K562 (cell line): ENCODE results near the gene IL20. TPM values are rescaled to one million over a fixed set of nuclear protein-coding genes. Genes with fewer than 3 reads are reported as not detected.

ENCODE experiments used
- ATAC-seq: fragments of 200-7000 bp; cut with Tn5 transposase; 3 replicates; pipeline ENCODE4 v1.9.1; 2020; ENCODE audit warnings: moderate library complexity
- BruUV-seq: library from RNA; stranded (reverse); fragments of 400-500 nt; replicated peaks from 2 replicates; lab custom pipeline; 2021; lab: Mats Ljungman, UMichigan
- CTCF ChIA-PET: fragments of 300-600 bp; formaldehyde crosslinking; extraction: SDS; loops from one replicate; lab custom pipeline; 2021; ENCODE audit warnings: low intra/inter-chr PET ratio; lab: Yijun Ruan, JAX
- POLR2A ChIA-PET: fragments of 300-600, 350-650 bp; sonication (Branson Sonifier 250); formaldehyde crosslinking; extraction: SDS; loops from one replicate; lab custom pipeline; 2021; ENCODE audit warnings: antibody characterized with exemption, inconsistent platforms; lab: Yijun Ruan, JAX
- DNase-seq, 4 experiments: peaks; one replicate each; pipeline versions ENCODE4 v3.0.0 to v3.0.0-alpha.2; 2011 to 2018; ENCODE audit warnings: low spot score in 3 of 4, mixed read lengths in 3 of 4; ENCODE audit errors: extremely low read depth in 1 of 4
- FAIRE-seq: peaks from 2 replicates; lab custom pipeline; 2011; peaks lifted over from hg19 to GRCh38; lab: Jason Lieb, UNC
- H2AFZ ChIP-seq: 2 replicates; pipeline ENCODE4 v1.6.0; 2011; ENCODE audit warnings: low read depth, low read length, control low read depth, inconsistent platforms
- H3K27ac ChIP-seq: fragments of 200-600 bp; 3 replicates; pipeline ENCODE4 v1.8.0; 2011; ENCODE audit warnings: low read depth, mild to moderate bottlenecking, control low read depth, inconsistent platforms, low read length, moderate library complexity, mixed read lengths; ENCODE audit errors: extremely low read depth
- H3K27me3 ChIP-seq, 2 experiments: fragments of 300-600 bp in 1 of 2; 2 replicates in 1 of 2; 3 replicates in 1 of 2; pipeline versions ENCODE4 v1.6.0 to v1.8.0; 2011; ENCODE audit warnings: inconsistent platforms in 2 of 2, low read length in 2 of 2, mild to moderate bottlenecking in 1 of 2, mixed read lengths in 1 of 2, moderate library complexity in 1 of 2; ENCODE audit not compliant: control insufficient read depth in 2 of 2, insufficient read depth in 2 of 2
- H3K36me3 ChIP-seq: fragments of 300-600 bp; 3 replicates; pipeline ENCODE4 v1.8.0; 2011; ENCODE audit warnings: mild to moderate bottlenecking, low read length, inconsistent platforms; ENCODE audit not compliant: control insufficient read depth, insufficient read depth
- H3K4me1 ChIP-seq, 2 experiments: fragments of 200-600 bp in 1 of 2; replicated peaks in 1 of 2; 2 replicates in 1 of 2; 3 replicates in 1 of 2; pipeline versions ENCODE4 v1.5.1 to v1.8.0; 2011; ENCODE audit warnings: inconsistent platforms in 2 of 2, low read length in 2 of 2, mild to moderate bottlenecking in 1 of 2, mixed read lengths in 1 of 2, moderate library complexity in 1 of 2; ENCODE audit not compliant: control insufficient read depth in 2 of 2, insufficient read depth in 2 of 2
- H3K4me2 ChIP-seq: 2 replicates; pipeline ENCODE4 v1.6.1; 2011; ENCODE audit warnings: low read length, control low read depth, inconsistent platforms, mixed read lengths; ENCODE audit not compliant: insufficient read depth
- H3K4me3 ChIP-seq: fragments of 200-600 bp; sonication (generic), shearing (Covaris generic); 2 replicates; pipeline ENCODE4 v1.5.1; 2016; ENCODE audit warnings: control low read depth, inconsistent platforms
- H3K79me2 ChIP-seq: fragments of 200-600 bp; 3 replicates; pipeline ENCODE4 v1.8.0; 2011; ENCODE audit warnings: low read length, inconsistent platforms; ENCODE audit not compliant: control insufficient read depth, insufficient read depth
- H3K9ac ChIP-seq, 2 experiments: 2 replicates each; pipeline versions ENCODE4 v1.6.0 to v1.6.1; 2011; ENCODE audit warnings: low read depth in 2 of 2, low read length in 2 of 2, control low read depth in 1 of 2, inconsistent platforms in 1 of 2, mild to moderate bottlenecking in 1 of 2, mixed read lengths in 1 of 2; ENCODE audit not compliant: insufficient read depth in 1 of 2
- H3K9me1 ChIP-seq: one replicate; pipeline ENCODE4 v1.6.0; 2011; ENCODE audit warnings: inconsistent platforms, mild to moderate bottlenecking, low read length, moderate library complexity; ENCODE audit not compliant: control insufficient read depth, insufficient read depth
- H3K9me3 ChIP-seq: replicated peaks from 2 replicates; pipeline ENCODE4 v1.5.1; 2011; ENCODE audit warnings: low read depth, low read length, inconsistent platforms; ENCODE audit not compliant: control insufficient read depth, insufficient read depth
- H4K20me1 ChIP-seq: replicated peaks from 2 replicates; pipeline ENCODE4 v1.6.1; 2011; ENCODE audit warnings: low read length, inconsistent platforms, mixed read lengths; ENCODE audit not compliant: control insufficient read depth, insufficient read depth
- HDAC1 ChIP-seq, 2 experiments: fragments of 450-650 bp; IDR thresholded peaks; 2 replicates each; pipeline ENCODE4 v1.6.1; 2016 to 2017; ENCODE audit warnings: inconsistent platforms in 1 of 2, mild to moderate bottlenecking in 1 of 2, moderate library complexity in 1 of 2
- HLTF ChIP-seq: fragments of 450-650 bp; IDR thresholded peaks from 2 replicates; pipeline ENCODE4 v1.6.1; 2016
- KHSRP ChIP-seq: fragments of 450-650 bp; IDR thresholded peaks from 2 replicates; pipeline ENCODE4 v1.6.1; 2017
- LEF1 ChIP-seq: fragments of 450-650 bp; IDR thresholded peaks from 2 replicates; pipeline ENCODE4 v1.6.1; 2016; ENCODE audit warnings: mild to moderate bottlenecking
- MED1 ChIP-seq: sonication (generic); formaldehyde crosslinking; IDR thresholded peaks from 2 replicates; pipeline ENCODE4 v1.8.1; 2023; ENCODE audit warnings: missing genetic modification reagents, borderline replicate concordance
- MEF2A ChIP-seq: IDR thresholded peaks from 2 replicates; pipeline ENCODE4 v1.6.1; 2011; ENCODE audit warnings: low read depth, mild to moderate bottlenecking, low read length, moderate library complexity; ENCODE audit not compliant: control insufficient read depth
- MLX ChIP-seq, 2 experiments: fragments of 450-650 bp in 1 of 2; sonication (generic) in 1 of 2; formaldehyde crosslinking; conservative IDR thresholded peaks; 2 replicates each; pipeline versions ENCODE4 v1.4.0 to v1.8.1; 2020 to 2022; ENCODE audit warnings: mild to moderate bottlenecking in 1 of 2, missing genetic modification reagents in 1 of 2
- NEUROD1 ChIP-seq: fragments of 150-350 bp; IDR thresholded peaks from 2 replicates; pipeline ENCODE4 v1.6.1; 2014; ENCODE audit warnings: borderline replicate concordance, low read length, low read depth; ENCODE audit not compliant: partially characterized antibody
- POU5F1 ChIP-seq: fragments of 150-350 bp; IDR thresholded peaks from 2 replicates; pipeline ENCODE4 v1.6.1; 2014; ENCODE audit warnings: borderline replicate concordance, low read length, low read depth, mild to moderate bottlenecking; ENCODE audit not compliant: partially characterized antibody
- SETDB1 ChIP-seq: IDR thresholded peaks from one replicate; pipeline ENCODE4 v1.6.1; 2012; ENCODE audit warnings: low read length, control low read depth, inconsistent platforms
- USF1 ChIP-seq: sonication (generic); formaldehyde crosslinking; IDR thresholded peaks from 2 replicates; pipeline ENCODE4 v1.9.0; 2022; ENCODE audit warnings: mild to moderate bottlenecking, missing genetic modification reagents
- ZBTB2 ChIP-seq: fragments of 450-650 bp; IDR thresholded peaks from 2 replicates; pipeline ENCODE4 v1.6.1; 2016; ENCODE audit warnings: antibody characterized with exemption
- ZNF277 ChIP-seq: fragments of 250-450 bp; sonication (Bioruptor Pico); IDR thresholded peaks from 2 replicates; pipeline ENCODE4 v1.8.0; 2022; ENCODE audit warnings: inconsistent platforms, mild to moderate bottlenecking, moderate library complexity, borderline replicate concordance
- ZNF41 ChIP-seq: fragments of 250-450 bp; sonication (Bioruptor Pico); conservative IDR thresholded peaks from 2 replicates; pipeline ENCODE4 v1.4.0; 2020; ENCODE audit warnings: mild to moderate bottlenecking
- ZNF79 ChIP-seq: fragments of 250-450 bp; sonication (Bioruptor Pico); IDR thresholded peaks from 2 replicates; pipeline ENCODE4 v1.4.0; 2020; ENCODE audit warnings: low read depth, mild to moderate bottlenecking, moderate library complexity
- WGBS: fragments of 100-300 bp; shearing (Covaris generic); methylation state at CpG from one replicate; pipeline ENCODE4 v1.1.6; 2016; ENCODE audit warnings: low coverage, mixed read lengths; ENCODE audit not compliant: insufficient coverage; ENCODE audit errors: missing lambda C conversion rate; 5-methylcytosine and 5-hydroxymethylcytosine counted together
- in situ Hi-C: fragments of 300-500 bp; cut with MboI; formaldehyde crosslinking; loops from 4 replicates; pipeline ENCODE4 v1.15.0; 2018; ENCODE audit warnings: inconsistent platforms, mixed read lengths
- intact Hi-C: fragments of 100-400 bp; cut with micrococcal nuclease; formaldehyde crosslinking; loops from 2 replicates; pipeline ENCODE4 v1.14.2; 2022
- polyA plus RNA-seq, 8 experiments: library from polyadenylated mRNA; depleted of rRNA in 4 of 8; stranded (reverse) in 5 of 8; unstranded in 3 of 8; fragments of >200 nt; fragmentation: Nextera tagmentation in 2 of 8; fragmentation: Illumina TruSeq in 1 of 8; extraction: Ambion mirVana in 2 of 8; extraction: Trizol in 1 of 8; gene quantifications; 2 replicates each; pipeline versions ENCODE4 v1.2.1 to v1.2.3, GENCODE V29; 2011 to 2014; ENCODE audit warnings: inconsistent platforms in 1 of 8, missing spikeins in 1 of 8
- total RNA-seq, 7 experiments: library from RNA; depleted of rRNA in 6 of 7; stranded (reverse); fragments of >200 nt in 6 of 7; fragmentation: Illumina TruSeq in 2 of 7; extraction: Trizol in 2 of 7; gene quantifications; 2 replicates each; pipeline versions ENCODE4 v1.2.1 to v1.2.3, GENCODE V29; 2011 to 2021; ENCODE audit warnings: low replicate concordance in 1 of 7

The IL20 gene
- total and polyA plus RNA-seq, 9 of the 15 experiments (the other 6 are each of a cell fraction or from before 2014, with no cell fraction given) = not detected

- FAIRE-seq = peak; percentile 58
- peaks cover 0 to 12% of the 10 kb centered on the region in 2 experiments; a peak in 4 of 5 replicates for H3K4me1 ChIP-seq
- H3K9me3 ChIP-seq = no peaks in the 10 kb centered on the region
- 0 out of 2 replicates have a peak overlapping the region, but pooled peaks have one; percentile 21 for H2AFZ ChIP-seq
- no peaks in the 10 kb centered on the region for H3K9me1 ChIP-seq
- BruUV-seq = no TSS peak
- H3K36me3 ChIP-seq = no peaks in the 10 kb centered on the region
- WGBS = 13% methylated on average over 15 of the region's 15 CpGs
- no peak overlapping the region for H3K27ac ChIP-seq
- DNase-seq = no peak
- peak; percentile 55; the same call in 2 of the 3 replicates for ATAC-seq
- CTCF ChIA-PET = no interaction called here
- in situ Hi-C loops (no loop called here), intact Hi-C loops (no loop called here)
- peak overlapping the region; percentile 30; the same call in 1 of the 2 replicates for H3K4me2 ChIP-seq
- H3K9ac ChIP-seq = no peak overlapping the region
- no peaks in the 10 kb centered on the region for H3K79me2 ChIP-seq
- no peaks in the 10 kb centered on the region for H4K20me1 ChIP-seq
- no peak overlapping the region for H3K4me3 ChIP-seq
- peaks cover 33 to 36% of the 10 kb centered on the region in 2 experiments for H3K27me3 ChIP-seq
- POLR2A ChIA-PET = interaction anchor here (0.6 kb wide), 1 partner anchor 43 kb away, joined by 3 read pairs; no protein-coding TSS in a partner anchor
- no peak for TF ChIP-seq ZNF277 (CRISPR knock-in tag)
- TF ChIP-seq LEF1 = peak; percentile 18; the same call in 1 of the 2 replicates
- TF ChIP-seq NEUROD1 = no peak
- TF ChIP-seq USF1 = 0 out of 2 replicates have a peak, but pooled peaks have one; percentile 21
- TF ChIP-seq ZBTB2 = no peak
- no peak for TF ChIP-seq HLTF
- no peak for TF ChIP-seq KHSRP
- no peak for TF ChIP-seq HDAC1 (IDR thresholded peaks at IDR 0.05)
- no peak for TF ChIP-seq POU5F1
- peak; percentile 60; the same call in 1 of the 2 replicates for TF ChIP-seq MEF2A
- TF ChIP-seq MLX (CRISPR knock-in tag; conservative IDR thresholded peaks at IDR 0.05) = no peak
- TF ChIP-seq ZNF41 = no peak
- no peak for TF ChIP-seq ZNF79 (CRISPR knock-in tag)
- TF ChIP-seq MED1 = no peak
- no peak for TF ChIP-seq SETDB1
These were observed 25.0 kb downstream of the IL20 start for GRCh38 chr1:206890125-206891060.
